GM12875 (cell line): Measurements from ENCODE around the gene EMC10.
"Not testable (repeated sequence)": the region's sequence is repeated elsewhere in the genome, so short reads cannot be mapped to it uniquely, and the experiment has no call there.

ENCODE experiments used
- H3K4me3 ChIP-seq: one replicate; pipeline ENCODE4 v1.5.1; 2011; ENCODE audit warnings: low read depth, low read length, control low read depth
- TF ChIP-seq, protein P1 (sequence below): IDR thresholded peaks from 2 replicates; pipeline ENCODE4 v1.5.1; 2011; ENCODE audit warnings: low read depth, mild to moderate bottlenecking, control low read depth, inconsistent platforms, low read length, moderate library complexity, borderline replicate concordance; ENCODE audit not compliant: insufficient read depth

The EMC10 gene

DNA sequence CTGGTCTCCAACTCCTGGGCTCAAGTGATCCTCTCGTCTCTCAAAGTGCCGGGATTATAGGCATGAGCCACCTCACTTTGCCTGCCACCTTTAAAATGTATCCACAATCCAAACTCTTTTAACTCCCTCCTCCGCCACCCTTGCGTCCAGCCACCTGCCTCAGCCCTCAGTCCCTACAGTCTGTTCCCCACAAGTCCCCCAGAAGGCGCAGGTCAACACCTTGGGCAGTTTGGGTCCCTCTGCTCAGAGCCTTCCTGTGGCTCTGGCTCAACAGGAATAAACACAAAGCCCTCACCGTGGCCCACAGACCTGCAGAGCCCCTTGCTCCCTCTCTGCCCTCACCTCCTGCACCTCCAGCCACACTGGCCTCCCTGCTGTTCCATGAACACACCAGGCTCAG, 7.5 kb upstream of the EMC10 start:
- H3K4me3 ChIP-seq: no peak overlapping the region
- TF ChIP-seq, protein P1, sequence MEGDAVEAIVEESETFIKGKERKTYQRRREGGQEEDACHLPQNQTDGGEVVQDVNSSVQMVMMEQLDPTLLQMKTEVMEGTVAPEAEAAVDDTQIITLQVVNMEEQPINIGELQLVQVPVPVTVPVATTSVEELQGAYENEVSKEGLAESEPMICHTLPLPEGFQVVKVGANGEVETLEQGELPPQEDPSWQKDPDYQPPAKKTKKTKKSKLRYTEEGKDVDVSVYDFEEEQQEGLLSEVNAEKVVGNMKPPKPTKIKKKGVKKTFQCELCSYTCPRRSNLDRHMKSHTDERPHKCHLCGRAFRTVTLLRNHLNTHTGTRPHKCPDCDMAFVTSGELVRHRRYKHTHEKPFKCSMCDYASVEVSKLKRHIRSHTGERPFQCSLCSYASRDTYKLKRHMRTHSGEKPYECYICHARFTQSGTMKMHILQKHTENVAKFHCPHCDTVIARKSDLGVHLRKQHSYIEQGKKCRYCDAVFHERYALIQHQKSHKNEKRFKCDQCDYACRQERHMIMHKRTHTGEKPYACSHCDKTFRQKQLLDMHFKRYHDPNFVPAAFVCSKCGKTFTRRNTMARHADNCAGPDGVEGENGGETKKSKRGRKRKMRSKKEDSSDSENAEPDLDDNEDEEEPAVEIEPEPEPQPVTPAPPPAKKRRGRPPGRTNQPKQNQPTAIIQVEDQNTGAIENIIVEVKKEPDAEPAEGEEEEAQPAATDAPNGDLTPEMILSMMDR: no peak

DNA sequence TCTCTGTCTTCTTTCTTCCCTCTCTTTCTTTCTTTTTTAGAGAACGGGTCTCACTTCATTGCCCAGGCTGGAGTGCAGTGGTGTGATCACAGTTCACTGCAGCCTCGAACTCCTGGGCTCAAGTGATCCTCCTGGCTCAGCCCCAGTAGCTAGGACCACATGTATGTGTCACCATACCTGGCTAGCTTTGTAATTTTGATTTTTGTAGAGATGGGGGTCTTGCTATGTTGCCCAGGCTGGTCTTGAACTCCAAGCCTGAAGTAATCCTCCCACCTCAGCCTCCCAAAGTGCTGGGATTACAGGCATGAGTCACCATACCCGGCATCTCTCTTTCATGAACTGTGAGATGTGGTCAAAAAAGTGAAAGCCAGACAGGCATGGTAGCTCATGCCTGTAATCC, 3.0 kb upstream of the EMC10 start:
- H3K4me3 ChIP-seq: not testable (repeated sequence)

DNA sequence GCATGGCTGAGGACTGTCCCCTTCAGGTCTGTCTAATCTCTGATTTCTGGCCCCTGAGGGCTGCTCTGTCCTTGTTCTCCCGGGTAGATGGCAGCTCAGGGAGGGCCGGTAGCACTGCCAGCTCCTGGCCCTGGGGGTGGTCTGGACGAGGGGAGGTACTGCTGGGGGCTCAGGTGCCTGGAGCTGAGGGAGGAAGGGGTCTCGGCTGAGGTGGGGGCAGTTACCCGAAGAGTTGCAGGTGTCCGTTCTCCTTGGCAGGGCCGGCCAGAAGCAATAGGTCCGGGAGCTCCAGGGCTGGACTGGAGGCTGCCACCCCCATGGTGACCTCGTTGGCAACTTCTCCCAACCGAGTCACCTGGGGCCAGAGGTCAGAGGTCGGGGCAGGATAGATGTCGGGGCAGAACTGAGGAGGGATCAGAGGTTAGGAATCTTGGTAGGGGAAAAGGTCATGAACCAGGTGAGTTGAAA, 1.2 kb upstream of the EMC10 start:
- H3K4me3 ChIP-seq: no peak overlapping the region
- TF ChIP-seq, protein P1: no peak

DNA sequence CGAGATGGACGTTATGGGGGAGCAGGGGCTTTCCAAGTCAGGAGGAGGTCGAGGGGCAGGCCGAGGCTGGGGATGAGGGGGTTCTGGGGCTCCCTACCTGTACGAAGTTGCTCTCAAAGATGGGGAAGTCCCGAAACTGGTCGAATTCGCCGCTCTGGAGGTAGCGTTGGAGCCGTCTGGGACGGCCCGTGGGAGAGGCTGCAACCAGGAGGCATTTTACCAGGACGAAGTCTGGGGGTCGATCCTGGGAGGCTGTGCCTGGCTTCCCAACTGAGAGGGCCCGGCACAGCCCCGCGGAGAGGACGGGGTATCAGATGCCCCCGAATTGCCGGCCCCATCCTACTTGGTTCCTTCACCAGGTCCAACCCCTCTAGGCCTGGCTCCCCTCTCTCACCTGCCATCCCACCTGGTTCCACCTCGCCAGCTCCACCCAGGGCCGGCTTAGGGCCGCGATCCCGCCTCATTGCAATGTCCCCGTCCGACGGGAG, 527 bp upstream of the EMC10 start:
- TF ChIP-seq, protein P1: no peak
- H3K4me3 ChIP-seq: no peak overlapping the region

DNA sequence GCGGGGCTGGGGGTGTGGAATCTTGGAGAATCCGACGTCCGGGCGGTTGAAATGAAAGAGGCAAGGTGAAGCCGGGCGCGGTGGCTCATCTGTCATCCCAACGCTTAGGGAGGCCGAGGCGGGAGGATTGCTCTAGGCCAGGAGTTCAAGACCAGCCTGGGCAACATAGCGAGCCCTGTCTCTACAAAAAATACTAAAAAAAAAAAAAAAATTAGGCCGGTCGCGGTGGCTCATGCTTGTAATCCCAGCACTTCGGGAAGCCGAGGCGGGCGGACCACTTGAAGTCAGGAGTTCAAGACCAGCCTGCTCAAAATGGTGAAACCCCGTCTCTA, 566 bp downstream of the EMC10 start:
- H3K4me3 ChIP-seq: peak overlapping the region; percentile 99
- TF ChIP-seq, protein P1: no peak

DNA sequence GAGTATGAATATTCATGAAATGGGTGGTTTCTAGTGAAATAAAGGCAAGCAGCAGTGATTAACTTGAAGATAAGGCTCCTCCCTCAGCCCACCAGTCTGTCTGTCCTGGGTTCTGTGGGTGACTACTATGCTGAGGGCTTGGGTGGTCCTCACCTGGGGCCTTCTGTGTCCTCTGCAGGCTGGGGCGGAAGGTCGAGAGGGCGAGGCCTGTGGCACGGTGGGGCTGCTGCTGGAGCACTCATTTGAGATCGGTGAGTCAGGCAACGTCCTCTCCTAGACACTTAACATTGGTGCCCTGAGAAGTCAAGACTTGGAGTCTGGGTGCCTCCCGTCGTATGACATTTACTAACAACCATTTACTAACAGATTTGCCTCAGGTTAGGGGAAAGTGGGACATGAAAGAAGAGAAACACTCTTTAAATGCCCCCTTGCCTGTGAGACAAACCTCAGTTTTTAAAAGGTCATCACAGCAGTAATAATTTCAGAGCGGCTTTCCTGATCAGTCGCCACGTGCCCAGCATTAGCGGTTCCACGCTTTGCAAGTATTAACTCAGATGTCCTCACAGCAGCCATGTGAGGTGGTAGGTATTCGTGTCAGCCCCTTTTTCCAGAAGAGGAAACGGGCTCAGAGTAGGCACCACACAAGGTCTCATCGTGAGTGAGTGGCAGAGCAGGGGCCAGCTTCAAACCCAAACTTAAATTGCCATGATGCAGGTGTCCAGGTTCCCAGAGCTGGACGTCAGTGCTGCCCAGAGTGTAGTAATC, 1.6 kb downstream of the EMC10 start:
- no peak overlapping the region for H3K4me3 ChIP-seq
- TF ChIP-seq, protein P1: no peak

DNA sequence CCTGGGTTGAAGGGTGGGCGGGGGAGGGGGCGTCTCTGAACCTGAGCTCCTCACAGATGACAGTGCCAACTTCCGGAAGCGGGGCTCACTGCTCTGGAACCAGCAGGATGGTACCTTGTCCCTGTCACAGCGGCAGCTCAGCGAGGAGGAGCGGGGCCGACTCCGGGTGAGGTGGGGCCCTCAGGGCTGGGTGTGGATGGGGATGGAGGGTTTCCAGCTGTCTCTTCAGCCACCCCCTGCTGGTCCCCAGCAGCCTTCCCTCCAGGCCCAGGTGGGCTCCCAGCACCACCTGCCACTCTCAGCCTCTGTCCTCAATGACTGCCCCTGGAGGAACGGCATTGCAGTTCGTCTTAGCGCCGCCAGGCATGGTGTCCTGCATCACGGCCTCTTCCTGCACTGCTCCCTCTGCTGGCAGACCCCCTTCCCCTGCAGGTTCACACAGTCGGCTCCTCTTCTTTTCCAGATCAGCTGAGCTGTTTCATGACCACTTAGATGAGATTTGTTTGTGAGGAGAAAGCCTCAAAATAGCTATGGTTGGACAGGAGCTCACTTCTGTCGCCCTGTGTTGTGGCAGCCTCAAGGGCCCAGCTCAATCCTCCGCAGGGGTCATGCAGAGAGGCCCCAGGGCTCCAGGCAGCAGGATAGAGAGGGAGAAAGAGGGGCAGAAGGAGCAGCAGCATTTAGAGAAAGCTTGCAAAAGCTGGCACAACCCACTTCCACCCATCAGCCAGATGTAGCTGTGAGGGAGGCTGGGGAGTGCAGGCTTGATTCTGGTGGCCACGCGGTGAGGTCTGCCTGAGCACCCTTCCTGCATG, 2.8 kb downstream of the EMC10 start:
- no peak overlapping the region for H3K4me3 ChIP-seq
- TF ChIP-seq, protein P1: peak; percentile 32; the same call in 1 of the 2 replicates
